Measurements from ENCODE around the gene SDCBP2.

The SDCBP2 gene, protein sequence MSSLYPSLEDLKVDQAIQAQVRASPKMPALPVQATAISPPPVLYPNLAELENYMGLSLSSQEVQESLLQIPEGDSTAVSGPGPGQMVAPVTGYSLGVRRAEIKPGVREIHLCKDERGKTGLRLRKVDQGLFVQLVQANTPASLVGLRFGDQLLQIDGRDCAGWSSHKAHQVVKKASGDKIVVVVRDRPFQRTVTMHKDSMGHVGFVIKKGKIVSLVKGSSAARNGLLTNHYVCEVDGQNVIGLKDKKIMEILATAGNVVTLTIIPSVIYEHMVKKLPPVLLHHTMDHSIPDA

GRCh38 chr20:1328680-1329330 is at the start of gene SDCBP2:
SDCBP2 (minus strand) TSS chr20:1329139; CDS start chr20:1320416, 8,723 bp downstream.
- H3K4me3 ChIP-seq (replicated peaks in 1 of 2; ENCODE audit: low read depth in 2 of 2, low read length in 2 of 2): no peak within 1 kb of the TSS
- DNase-seq (ENCODE audit: low read depth in 2 of 2): no peak
- TF ChIP-seq, protein P1, sequence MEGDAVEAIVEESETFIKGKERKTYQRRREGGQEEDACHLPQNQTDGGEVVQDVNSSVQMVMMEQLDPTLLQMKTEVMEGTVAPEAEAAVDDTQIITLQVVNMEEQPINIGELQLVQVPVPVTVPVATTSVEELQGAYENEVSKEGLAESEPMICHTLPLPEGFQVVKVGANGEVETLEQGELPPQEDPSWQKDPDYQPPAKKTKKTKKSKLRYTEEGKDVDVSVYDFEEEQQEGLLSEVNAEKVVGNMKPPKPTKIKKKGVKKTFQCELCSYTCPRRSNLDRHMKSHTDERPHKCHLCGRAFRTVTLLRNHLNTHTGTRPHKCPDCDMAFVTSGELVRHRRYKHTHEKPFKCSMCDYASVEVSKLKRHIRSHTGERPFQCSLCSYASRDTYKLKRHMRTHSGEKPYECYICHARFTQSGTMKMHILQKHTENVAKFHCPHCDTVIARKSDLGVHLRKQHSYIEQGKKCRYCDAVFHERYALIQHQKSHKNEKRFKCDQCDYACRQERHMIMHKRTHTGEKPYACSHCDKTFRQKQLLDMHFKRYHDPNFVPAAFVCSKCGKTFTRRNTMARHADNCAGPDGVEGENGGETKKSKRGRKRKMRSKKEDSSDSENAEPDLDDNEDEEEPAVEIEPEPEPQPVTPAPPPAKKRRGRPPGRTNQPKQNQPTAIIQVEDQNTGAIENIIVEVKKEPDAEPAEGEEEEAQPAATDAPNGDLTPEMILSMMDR (IDR thresholded peaks at IDR 0.05; ENCODE audit: low read depth, low read length): no peak

GRCh38 chr20:1378735-1379125 is 49.8 kb upstream of the SDCBP2 start:
- no peak for DNase-seq (ENCODE audit: low read depth in 2 of 2)
- TF ChIP-seq, protein P1 (IDR thresholded peaks at IDR 0.05; ENCODE audit: low read depth, low read length): no peak
- H3K4me3 ChIP-seq (replicated peaks in 1 of 2; ENCODE audit: low read depth in 2 of 2, low read length in 2 of 2): no peak overlapping the region

GRCh38 chr20:1377984-1378734 is 49.2 kb upstream of the SDCBP2 start:
- no peak overlapping the region for H3K4me3 ChIP-seq (replicated peaks in 1 of 2; ENCODE audit: low read depth in 2 of 2, low read length in 2 of 2)
- peak in 1 of 2 donors; percentile 69 for DNase-seq (ENCODE audit: low read depth in 2 of 2)
- TF ChIP-seq, protein P1 (IDR thresholded peaks at IDR 0.05; ENCODE audit: low read depth, low read length): no peak

DNA sequence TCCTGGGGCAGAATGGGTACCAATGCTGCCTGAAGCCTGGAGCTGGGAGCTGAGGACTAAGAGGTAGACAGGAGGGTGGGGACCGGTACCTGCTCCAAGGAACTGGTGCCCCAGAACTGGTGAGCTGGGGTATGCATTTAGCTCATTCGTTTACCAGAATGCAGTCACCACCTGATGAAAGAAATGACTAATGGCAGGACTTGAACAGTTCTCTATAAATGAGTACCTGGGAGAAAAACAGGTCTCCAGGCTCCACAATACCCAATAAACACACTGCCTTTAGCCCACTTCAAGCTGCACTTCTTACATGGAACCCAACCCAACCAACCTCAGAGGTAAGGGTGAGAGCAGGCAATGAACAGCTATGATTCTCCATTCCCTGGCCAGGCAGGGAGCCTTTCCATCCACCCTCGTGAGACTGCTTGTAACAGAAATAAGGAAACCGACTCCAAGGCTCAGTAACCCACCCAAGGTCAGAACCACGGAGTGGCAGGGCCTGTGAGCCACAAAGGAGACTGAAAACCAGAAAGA is 48.5 kb upstream of the SDCBP2 start:
- no peak for DNase-seq (ENCODE audit: low read depth in 2 of 2)
- TF ChIP-seq, protein P1 (IDR thresholded peaks at IDR 0.05; ENCODE audit: low read depth, low read length): no peak
- H3K4me3 ChIP-seq (replicated peaks in 1 of 2; ENCODE audit: low read depth in 2 of 2, low read length in 2 of 2): no peak overlapping the region

GRCh38 chr20:1376408-1377270 is 47.7 kb upstream of the SDCBP2 start:
- TF ChIP-seq, protein P1 (IDR thresholded peaks at IDR 0.05; ENCODE audit: low read depth, low read length): no peak
- no peak overlapping the region for H3K4me3 ChIP-seq (replicated peaks in 1 of 2; ENCODE audit: low read depth in 2 of 2, low read length in 2 of 2)
- DNase-seq (ENCODE audit: low read depth in 2 of 2): no peak

- no peak overlapping the region for H3K4me3 ChIP-seq (replicated peaks in 1 of 2; ENCODE audit: low read depth in 2 of 2, low read length in 2 of 2)
- DNase-seq (ENCODE audit: low read depth in 2 of 2): no peak
- TF ChIP-seq, protein P1 (IDR thresholded peaks at IDR 0.05; ENCODE audit: low read depth, low read length): no peak
These were observed 47.1 kb upstream of the SDCBP2 start for GRCh38 chr20:1376007-1376406.
